Stimulated activated CD4-positive, alpha-beta T cell treated with anti-CD3 and anti-CD28 coated beads, Interleukin-2, amount 100 ng/mL, for 4 hours (primary cell): ENCODE results near the gene TAPT1.

Source experiments
- DNase-seq: peaks from one replicate; pipeline ENCODE4 v3.0.0-alpha.2; 2020; ENCODE audit warnings: low read depth

TAPT1 gene

DNA sequence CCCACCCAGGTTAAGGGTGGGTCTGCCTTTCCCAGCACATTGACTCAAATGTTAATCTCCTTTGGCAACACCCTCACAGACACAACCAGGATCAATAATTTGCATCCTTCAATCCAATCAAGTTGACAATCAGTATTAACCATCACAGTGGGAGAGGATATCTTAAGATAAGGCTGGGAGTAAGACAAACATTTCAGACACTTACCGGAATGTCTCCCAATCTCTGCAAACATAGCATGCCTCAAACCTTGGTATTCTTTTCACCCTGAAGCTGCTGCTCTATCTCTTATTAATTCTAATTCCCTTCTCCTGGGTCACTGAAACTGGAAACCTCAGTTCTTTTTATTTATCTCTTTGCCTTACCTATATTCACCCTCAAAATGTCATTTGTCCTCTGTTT is 19.0 kb upstream of the TAPT1 start:
- DNase-seq = no peak

DNA sequence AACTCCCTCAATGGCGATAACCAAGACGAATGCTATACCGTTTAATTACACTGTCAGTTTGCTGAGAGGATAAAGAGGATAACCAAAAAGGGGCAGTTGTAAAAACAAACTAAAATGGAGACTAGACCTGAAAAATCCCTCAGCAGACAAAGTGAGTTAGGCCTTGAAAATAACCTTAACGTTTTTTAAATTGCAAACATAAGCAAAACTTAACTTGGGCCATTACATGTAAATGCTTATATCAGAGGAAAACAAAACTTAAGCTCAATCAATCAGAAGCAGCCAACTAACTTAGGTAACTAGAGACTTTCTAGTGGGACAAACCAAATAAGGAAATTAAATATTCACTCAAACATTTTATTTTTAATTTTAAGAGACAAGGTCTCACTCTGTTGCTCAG is 17.0 kb upstream of the TAPT1 start:
- DNase-seq = no peak

DNA sequence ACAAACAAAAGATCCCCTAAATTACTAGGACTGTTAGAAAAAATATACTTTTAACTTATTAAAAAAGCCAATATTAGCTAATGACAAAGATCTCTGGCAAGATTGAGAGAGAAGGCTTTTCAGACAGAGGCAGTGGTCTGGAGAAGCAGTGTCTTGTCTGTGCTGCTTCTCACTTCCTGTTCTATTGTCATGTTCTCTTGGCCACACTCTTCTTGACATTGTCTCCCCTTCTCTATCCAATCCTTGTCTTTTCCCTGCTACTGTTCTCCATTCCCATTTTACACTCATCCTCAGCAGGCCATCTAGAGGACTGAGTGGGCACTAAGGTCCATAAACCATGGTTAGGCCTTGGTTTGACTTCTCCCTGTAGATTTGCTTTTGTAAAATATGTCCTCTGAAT is 14.0 kb upstream of the TAPT1 start:
- no peak for DNase-seq

DNA sequence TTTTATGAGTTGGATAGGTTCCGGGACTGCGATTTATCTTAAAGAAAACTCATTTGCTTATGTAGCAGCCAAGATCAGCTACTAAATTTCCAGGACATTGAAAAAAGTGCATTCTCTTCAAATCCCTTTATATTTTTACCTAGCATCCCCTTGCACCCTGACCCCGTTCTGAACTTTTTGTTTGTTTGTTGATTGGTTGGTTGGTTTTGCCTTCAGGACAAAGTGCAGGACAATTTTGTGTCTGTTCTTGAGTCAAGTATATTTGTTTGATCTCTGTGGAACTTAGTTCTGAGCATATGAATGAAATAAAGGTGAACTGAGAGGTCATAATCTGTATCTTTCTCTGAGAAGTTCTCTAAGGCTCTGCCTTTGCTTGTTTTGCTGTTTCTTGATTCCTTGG is 12.8 kb upstream of the TAPT1 start:
- DNase-seq = no peak

DNA sequence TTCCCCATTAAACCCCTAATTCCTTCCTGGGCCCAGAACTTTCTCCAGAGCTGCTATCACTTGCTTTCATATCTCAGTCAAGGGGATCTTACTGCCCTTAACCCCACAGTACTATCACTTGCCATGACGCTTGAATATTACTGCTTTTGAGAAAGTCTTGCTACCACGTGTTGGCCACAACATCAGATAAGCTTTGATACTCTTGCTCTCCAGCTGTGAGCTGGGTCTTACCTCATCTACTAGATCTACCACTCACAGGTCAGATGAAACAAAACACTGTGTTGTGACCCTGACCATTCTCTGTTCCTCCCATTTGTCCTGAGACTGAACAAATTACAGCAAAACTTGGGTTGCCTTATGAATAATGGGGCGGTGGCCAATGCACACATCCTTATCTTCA is 12.1 kb upstream of the TAPT1 start:
- no peak for DNase-seq

DNA sequence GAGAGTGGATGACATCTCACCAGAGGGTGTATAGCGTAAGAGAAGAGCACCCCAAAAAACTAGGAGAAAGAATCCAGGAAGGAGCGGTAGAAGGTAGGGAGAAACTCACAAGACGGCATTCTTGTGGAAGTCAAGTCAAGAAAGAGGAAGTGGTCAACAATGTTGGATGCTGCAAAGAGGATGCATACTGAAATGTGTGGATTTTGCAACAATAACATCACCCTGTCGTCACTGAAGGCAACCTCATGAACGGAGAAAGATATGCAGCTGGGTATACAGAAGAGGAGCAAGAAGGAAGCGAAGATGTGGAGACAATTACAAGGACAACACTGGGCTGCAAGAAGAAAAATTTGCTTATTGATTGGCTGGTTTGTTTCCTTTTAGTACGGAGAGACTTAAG is 11.4 kb upstream of the TAPT1 start:
- no peak for DNase-seq

DNA sequence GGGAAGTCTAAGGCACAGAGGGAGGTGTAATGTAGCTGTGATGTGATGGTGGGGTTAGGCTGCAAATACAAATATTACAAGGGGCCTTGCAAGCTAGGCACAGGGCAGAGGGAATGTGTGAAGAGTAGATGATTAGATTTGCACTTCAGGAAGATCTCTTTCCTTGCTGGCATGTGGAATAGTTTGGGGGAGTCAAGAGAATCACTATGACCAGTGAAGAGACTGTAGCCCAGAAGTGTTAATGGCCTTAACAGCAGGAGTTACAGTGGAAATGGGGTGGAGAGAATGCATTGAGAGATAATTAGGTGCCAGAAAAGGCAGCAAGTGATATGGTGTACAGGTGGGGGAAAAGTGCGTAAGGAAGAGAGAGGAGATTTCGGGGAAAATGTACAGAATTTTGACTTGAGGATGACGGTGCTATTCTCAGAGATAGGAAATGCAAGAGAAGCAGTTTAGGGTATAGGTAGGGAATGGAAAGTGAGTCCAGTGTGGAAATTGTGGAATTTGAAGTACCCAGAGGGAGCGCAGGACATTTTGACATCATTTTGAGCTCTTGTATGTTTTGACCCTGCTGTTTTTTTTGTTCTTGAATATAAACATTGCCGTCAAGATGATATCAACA is 10.2 kb upstream of the TAPT1 start:
- no peak for DNase-seq

DNA sequence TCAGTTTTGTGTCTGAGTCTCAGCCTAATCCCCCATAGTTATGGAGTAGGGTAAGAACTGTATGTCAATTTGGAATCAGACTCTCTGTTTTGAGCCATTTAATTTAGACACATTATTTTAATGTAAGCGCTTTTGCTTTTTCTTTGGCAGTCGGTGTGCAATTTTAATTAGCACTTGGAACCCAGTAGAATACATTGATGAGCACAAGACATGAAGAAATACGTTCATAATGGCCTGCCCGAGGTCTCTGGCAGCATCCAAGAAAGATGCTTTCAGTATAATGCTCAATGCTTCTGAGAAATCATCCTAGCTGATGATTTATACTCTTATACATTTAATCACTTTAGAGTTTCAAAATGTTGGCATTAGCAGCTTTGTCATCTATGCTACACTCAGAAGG is 8.9 kb upstream of the TAPT1 start:
- DNase-seq = no peak

DNA sequence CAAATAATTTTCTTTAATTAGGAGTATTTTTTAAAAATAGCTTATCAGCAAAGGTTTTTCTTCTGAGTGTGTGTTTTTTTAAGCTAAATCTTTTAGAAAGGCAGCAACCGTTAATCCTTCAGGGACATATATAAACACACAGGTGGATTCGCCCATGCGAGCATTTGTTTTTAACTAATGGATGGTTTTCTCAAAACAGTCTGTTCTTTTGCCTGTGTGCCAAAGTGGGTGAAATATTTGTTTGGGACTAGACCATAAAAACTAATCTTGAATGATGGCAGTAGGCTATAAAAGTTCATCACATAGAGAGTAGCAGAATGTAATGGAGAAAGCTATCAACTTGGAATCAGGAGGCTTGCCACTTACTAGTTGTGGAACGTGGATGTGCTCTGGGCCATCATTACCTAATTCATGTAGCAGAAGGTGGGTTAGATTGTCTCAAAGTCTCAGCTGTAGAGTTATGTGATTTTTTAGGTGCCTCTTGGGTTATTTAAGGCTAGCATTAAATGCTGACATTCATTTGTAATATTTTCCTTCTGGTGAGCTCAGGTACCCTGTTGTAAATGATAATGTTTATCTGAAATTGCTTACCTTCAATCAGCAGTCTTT is 7.4 kb upstream of the TAPT1 start:
- DNase-seq = no peak

DNA sequence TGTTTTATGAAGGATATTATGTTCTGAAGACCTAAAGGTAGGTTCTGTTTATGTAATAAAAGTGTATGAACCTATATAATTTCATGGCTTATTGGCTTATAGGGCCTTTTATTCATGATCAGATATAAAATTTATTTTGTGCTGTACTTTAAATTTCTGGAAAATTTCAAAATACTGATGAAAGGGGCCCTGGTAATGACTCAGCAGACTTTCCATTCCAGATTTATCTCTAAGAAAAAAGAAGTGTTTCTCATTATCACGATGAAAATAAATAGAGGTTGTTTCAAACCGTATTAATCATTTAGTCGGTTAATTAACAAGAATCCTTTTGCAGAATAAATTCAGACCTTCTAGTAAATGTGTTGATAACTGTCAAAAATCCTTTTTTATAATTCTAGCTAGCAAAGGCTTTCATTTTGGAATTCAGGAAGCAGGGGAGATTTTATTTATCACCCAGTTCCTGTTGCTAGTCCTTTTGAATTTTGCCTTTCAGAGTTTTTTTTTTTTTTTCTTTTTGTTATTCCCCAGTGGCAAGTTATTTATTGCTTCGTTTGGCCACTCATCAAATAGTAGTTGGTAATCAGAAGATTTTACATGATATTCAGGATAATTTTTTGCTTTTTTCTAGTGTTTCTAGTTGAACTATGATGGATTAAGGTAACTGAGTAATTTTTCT is 5.4 kb upstream of the TAPT1 start:
- DNase-seq = no peak

DNA sequence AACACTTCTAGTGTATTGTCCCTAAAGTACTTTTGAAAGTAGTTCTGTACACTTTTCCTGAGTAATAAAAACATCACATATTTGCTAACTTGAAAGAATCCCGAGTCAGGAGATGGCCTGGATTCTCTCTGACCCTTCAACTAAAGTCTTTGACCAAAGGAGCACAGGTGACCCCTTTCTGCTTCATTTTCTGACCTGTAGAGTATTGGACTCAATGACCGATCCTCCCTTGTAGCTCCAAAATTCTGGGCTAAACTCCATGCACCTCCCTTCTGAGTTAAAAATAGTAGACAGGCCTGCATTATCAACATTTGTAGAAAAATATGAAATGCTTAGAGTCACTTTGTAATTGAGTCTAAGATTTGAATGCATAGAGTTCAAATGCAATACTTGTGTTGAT is 4.0 kb upstream of the TAPT1 start:
- DNase-seq = no peak

DNA sequence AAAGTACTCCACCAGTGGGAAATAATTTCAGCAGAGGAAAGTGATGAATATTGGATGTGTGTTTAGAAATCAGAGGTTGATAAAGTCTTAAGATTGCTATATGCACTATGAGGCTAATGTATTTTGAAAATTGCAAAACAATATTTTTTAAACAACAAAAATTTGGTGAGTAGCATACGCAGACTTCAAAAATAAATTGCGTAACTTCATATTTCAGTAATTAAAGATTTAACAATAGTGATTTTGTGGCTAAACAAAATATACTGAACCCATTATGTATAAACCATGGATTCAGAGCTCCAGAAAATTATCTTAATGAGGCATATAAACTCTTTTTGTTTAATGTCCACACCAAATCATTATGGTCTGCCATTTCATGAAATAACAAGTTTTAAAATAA is 3.3 kb upstream of the TAPT1 start:
- no peak for DNase-seq

DNA sequence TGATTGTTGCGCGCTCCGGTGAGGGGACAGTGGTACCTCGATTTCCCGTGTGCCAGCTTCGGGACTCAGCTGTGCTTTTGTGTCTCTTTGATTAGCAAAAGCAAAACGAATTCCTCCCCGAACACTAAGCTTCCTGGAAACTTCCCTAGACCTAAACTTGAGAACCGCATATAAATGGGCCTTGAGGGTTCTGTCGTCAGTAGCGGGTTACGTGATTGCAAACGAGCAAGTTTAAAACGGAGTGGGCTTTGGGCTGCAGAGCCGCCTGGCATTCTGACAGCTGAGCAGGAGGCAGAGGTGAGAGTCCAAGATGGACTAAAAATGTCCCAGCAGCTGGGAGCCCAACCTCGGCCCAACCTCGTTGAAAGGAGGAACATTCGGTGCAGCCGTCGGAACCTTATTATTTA is 1.2 kb upstream of the TAPT1 start:
- no peak for DNase-seq

DNA sequence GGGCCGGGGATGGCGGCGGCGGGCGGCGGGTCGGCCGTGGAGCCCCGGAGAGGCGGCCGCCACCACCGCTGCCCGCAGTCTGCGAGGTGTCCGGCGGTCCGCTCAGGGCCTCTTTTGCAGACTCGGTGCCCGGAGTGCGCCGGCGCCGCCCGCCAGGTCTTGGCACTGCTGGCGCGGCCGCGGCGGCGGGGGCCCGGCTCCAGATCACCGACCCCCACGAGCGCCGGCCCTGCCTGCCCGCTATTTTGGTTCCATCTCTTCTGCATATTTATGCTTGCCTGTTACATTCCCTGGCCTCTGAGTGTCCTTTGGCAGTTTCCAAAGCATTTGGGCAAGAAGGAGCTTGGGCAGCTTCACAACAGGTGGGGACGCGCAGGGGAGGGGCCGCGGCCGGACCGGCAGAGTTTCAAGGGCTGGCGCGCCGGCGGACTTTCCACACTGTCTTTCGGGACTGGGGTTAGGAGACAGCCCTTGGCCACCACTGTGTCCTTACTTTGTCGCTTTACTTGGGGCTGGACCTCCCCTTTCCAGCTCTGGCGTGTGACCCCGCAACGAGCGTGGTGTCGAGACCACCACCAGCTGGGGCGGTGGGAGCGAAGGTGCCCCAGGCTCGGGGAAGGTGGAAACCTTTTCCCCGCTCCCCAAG is 668 bp upstream of the TAPT1 start:
- DNase-seq = no peak

DNA sequence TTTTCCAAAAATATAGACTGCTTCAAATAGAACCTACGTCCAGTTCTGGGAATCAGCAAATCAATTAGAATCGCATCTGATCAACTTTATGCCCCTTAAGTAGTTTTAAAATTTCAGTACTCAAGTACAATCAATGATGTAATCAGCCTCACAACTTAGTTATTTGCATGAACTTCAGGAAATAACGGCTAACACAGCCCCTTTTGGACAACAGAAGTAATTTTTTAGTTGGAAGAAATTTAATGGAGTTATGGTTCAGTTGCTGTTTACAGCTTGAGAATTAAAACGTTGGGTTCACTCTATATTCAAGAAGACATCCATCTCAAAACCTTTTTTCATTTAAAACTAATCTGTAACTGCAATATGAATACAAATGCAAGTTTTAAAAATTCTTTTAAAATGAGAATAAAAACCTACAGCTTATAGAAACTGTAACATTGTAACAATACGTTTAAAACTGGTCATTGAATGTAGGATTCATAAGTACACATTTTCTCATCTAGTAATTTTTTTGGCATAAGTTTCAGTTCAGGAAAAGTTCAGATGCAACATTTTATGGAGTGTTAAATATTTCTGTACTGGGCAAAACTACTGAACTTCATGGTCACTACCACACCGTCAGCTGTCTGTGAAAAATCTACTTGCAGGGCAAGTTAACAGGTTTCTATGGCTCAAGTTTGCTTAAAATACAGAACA is 956 bp downstream of the TAPT1 start:
- DNase-seq = no peak

DNA sequence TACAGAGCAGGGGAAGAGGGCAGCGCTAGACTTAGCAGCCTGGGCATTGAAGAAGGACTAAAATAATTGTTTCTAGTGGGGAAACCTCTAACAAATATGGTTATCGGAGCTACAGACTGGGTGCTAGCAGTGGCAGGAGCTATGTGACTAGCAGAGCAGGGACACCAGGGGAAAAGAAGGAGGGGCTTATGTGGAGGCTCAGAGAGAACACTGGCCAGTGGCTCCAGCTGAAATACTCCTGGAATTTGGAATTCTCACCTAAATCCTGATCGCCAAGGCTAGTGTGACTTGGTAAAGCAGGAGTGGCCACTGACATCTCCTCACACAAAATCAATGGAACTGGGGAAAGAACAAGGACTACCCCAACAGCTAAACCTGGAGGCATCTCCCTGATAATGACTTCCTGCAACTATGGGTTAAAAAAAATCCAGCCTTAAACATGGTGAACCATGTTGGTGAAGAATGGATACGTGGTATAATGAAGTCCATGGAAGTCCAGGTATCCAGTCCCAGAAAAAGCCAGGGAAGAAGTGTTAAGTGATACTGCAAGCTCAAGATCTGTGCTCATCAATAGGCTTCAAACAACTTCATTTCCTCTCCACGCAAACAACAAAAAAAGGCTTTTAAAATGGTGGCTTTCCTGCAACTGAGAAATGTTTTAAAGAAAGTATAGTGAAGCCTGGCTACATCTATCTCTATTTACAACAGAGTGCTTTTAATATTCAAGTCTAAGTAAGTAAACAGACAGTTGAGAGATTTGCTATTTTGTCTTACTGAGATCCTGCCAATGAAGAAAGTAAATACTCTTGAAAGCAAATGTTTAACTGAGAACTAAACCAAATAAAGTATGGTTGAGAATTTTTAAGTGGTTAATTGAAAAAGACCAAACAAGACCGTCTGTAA is 1.8 kb downstream of the TAPT1 start:
- DNase-seq = no peak

DNA sequence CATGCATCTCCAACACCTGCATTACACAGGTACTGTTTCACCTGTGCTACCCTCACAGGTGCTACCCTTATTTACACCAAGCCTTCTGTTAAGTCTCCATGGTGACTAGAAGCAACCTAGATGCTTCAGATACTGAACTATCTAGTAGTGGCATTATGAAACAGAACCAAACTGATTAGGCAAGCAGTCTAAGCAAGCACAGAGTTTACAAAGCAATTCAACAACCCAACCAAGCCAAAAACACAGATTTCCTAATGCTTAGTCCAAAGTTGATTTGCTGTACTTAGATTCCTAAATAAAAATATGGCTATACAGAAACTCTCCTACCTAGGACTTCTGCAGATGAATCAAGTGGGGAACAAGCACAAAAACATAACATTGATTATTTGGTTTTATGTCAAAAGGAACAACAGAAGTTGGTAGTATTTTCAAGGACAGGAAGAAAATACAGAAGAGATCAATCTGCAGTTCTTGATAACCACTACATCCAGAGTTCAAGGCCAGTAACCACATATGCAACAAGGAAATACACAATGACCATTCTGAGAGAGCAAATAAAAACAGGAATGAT is 3.2 kb downstream of the TAPT1 start:
- no peak for DNase-seq

DNA sequence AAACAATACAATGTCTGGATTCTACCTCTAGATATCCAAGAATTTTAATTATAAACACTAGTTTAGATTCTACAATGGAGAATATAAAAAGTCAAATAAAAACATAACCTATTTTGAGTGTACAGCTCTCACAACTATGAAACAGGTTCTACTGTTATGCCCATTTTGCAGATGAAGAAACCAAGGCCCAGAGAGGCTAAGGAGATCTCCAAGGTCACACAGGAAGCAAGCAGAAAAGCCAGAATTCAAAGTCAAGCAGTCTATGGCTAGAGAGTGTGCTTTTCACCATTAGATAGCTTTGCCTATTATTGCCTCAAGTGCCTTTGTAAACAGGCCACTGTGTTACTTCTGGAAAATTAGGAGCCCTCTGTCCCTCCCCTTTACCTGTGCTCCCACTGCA is 7.3 kb downstream of the TAPT1 start:
- no peak for DNase-seq

DNA sequence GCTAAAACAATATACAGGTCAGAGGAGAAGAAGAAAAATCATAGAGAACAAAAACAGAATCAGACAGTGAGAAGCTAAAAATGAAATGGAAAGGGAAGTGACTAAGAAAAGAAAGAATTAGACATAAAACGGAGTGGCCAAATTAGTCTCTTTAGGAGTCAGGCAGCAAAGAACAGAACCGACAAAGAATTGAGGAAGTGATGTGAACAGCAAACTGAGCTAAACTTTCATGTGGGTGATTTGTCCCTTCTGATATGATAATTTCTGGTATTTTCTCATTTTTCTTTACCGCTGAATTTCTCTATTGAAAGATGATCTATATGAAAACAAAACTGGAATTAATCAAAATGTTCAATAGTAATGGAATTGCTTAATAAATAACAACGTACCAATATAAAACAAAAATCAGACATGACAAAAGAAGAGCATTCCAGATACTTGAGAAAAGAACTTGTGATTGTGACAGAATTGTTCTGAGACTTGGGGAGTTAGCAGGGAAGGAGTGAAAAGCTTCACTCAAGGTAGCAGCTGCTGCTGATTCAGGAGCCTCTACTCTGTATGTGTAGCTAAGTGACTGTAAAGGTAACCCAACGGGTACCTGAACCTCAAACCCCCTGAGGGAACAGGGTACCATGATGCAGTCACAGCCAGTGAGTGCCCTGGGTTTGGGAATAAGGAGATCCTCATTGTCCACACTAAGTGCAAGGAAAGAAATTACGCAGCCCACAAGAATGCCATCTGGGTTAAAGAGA is 8.8 kb downstream of the TAPT1 start:
- no peak for DNase-seq

DNA sequence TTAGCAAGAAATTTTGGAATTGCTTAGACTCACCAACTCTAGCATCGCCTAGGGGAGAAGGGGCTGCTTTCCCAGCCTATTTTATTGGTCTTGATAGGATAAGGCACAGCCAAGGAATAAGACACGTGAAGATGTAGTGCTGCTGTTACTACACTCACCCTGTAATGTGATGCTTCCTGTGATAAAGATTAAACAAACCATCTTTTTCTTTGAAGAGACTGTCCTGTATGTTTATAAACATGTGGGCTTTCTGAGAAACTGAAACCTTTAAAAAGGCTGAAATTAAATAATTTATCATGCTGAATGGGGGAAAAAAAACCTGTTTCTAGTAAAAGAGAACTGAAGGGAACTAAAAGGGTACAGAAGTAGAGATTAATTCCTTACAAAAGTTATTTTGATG is 13.2 kb downstream of the TAPT1 start:
- no peak for DNase-seq
